HCT116 (cell line): ENCODE measurements around the gene ZNF785. TPM values are rescaled to one million over a fixed set of nuclear protein-coding genes. Genes with fewer than 3 reads are reported as not detected.
A peak's percentile ranks its signal among the peaks of the same experiment; 100 is the strongest.

Source experiments
- ATAC-seq: fragments of 200-7000 bp; cut with Tn5 transposase; 2 replicates; pipeline ENCODE4 v1.9.1; 2020; ENCODE audit warnings: mild to moderate bottlenecking, moderate library complexity
- BruUV-seq: library from RNA; stranded (reverse); fragments of 400-500 nt; replicated peaks from 2 replicates; lab custom pipeline; 2021; lab: Mats Ljungman, UMichigan
- CTCF ChIA-PET: fragments of 300-600 bp; sonication (Branson Sonifier 250); formaldehyde crosslinking; loops from one replicate; lab custom pipeline; 2021; ENCODE audit warnings: antibody characterized with exemption; lab: Charles Lee
- POLR2A ChIA-PET: fragments of 300-600, 350-600 bp; sonication (Branson Sonifier 250); formaldehyde crosslinking; loops from one replicate; lab custom pipeline; 2021; ENCODE audit warnings: antibody characterized with exemption; lab: Charles Lee
- RAD21 ChIA-PET, 2 experiments: fragments of 300-600 bp; sonication (Branson Sonifier 250); formaldehyde crosslinking; loops; one replicate each; lab custom pipeline; 2023; ENCODE audit warnings: low total read pairs in 2 of 2; ENCODE audit not compliant: uncharacterized antibody in 2 of 2, unreplicated experiment in 2 of 2, low non-redundant PET in 1 of 2; lab: Charles Lee
- DNase-seq: peaks from one replicate; pipeline ENCODE4 v3.0.0-alpha.2; 2010; ENCODE audit warnings: low read depth, low spot score
- H2AFZ ChIP-seq: fragments of 200-600 bp; shearing (Covaris generic), sonication (generic); 2 replicates; pipeline ENCODE4 v1.6.1; 2017; ENCODE audit warnings: low read depth, mixed run types, mixed read lengths, antibody characterized with exemption, low read length; ENCODE audit not compliant: poor library complexity, severe bottlenecking
- H3K27ac ChIP-seq: 2 replicates; pipeline ENCODE4 v1.5.1; 2012; ENCODE audit warnings: low read depth, low read length
- H3K27me3 ChIP-seq: fragments of 200-600 bp; sonication (generic); 2 replicates; pipeline ENCODE4 v1.6.1; 2016; ENCODE audit warnings: mixed run types, low read length, mixed read lengths; ENCODE audit not compliant: insufficient read depth
- H3K36me3 ChIP-seq, 2 experiments: fragments of 200-500 bp in 1 of 2; fragments of 200-600 bp in 1 of 2; sonication (Bioruptor generic) in 1 of 2; sonication (generic) in 1 of 2; 2 replicates each; pipeline versions ENCODE4 v1.5.1 to v1.6.1; 2014 to 2016; ENCODE audit warnings: low read length in 2 of 2, inconsistent platforms in 1 of 2, mixed read lengths in 1 of 2, mixed run types in 1 of 2; ENCODE audit not compliant: insufficient read depth in 2 of 2, control insufficient read depth in 1 of 2
- H3K4me1 ChIP-seq, 2 experiments: fragments of 200-600 bp in 1 of 2; sonication (generic) in 1 of 2; 2 replicates each; pipeline versions ENCODE4 v1.5.1 to v1.6.1; 2012 to 2017; ENCODE audit warnings: low read length in 2 of 2, inconsistent platforms in 1 of 2, mild to moderate bottlenecking in 1 of 2, mixed read lengths in 1 of 2, mixed run types in 1 of 2, moderate library complexity in 1 of 2; ENCODE audit not compliant: insufficient read depth in 2 of 2, control insufficient read depth in 1 of 2
- H3K4me2 ChIP-seq: fragments of 200-600 bp; sonication (generic); 2 replicates; pipeline ENCODE4 v1.6.1; 2017; ENCODE audit warnings: mixed run types, low read length, mixed read lengths
- H3K4me3 ChIP-seq, 2 experiments: fragments of 200-600 bp in 1 of 2; sonication (generic) in 1 of 2; replicated peaks in 1 of 2; 2 replicates each; pipeline ENCODE4 v1.5.1; 2011 to 2016; ENCODE audit warnings: low read length in 2 of 2, control low read depth in 1 of 2, low read depth in 1 of 2, mild to moderate bottlenecking in 1 of 2, mixed read lengths in 1 of 2, mixed run types in 1 of 2
- H3K79me2 ChIP-seq: fragments of 200-600 bp; sonication (generic); 2 replicates; pipeline ENCODE4 v1.6.1; 2017; ENCODE audit warnings: mild to moderate bottlenecking, mixed run types, low read length, moderate library complexity, mixed read lengths; ENCODE audit not compliant: insufficient read depth
- H3K9ac ChIP-seq: fragments of 200-600 bp; sonication (generic); 2 replicates; pipeline ENCODE4 v1.6.1; 2016; ENCODE audit warnings: low read length, mixed read lengths
- H3K9me2 ChIP-seq: fragments of 200-600 bp; sonication (generic), shearing (Covaris generic); 2 replicates; pipeline ENCODE4 v1.6.1; 2017; ENCODE audit warnings: mixed run types, mild to moderate bottlenecking, moderate library complexity; ENCODE audit not compliant: insufficient read depth
- H3K9me3 ChIP-seq, 2 experiments: fragments of 200-500 bp in 1 of 2; fragments of 200-600 bp in 1 of 2; sonication (Bioruptor generic) in 1 of 2; sonication (generic) in 1 of 2; 2 replicates each; pipeline ENCODE4 v1.6.1; 2014 to 2017; ENCODE audit warnings: low read length in 2 of 2, mixed read lengths in 2 of 2, inconsistent platforms in 1 of 2, low read depth in 1 of 2, mild to moderate bottlenecking in 1 of 2, mixed run types in 1 of 2, moderate library complexity in 1 of 2; ENCODE audit not compliant: control insufficient read depth in 1 of 2, insufficient read depth in 1 of 2
- H4K20me1 ChIP-seq: fragments of 200-600 bp; sonication (generic), shearing (Covaris generic); 2 replicates; pipeline ENCODE4 v1.6.1; 2017; ENCODE audit warnings: mixed run types, mild to moderate bottlenecking, moderate library complexity; ENCODE audit not compliant: insufficient read depth
- CBX3 ChIP-seq: IDR thresholded peaks from 2 replicates; pipeline ENCODE4 v1.6.1; 2012; ENCODE audit warnings: low read depth
- CTCF ChIP-seq, 3 experiments: fragments of 200-600 bp in 1 of 3; sonication (generic) in 1 of 3; IDR thresholded peaks in 2 of 3; conservative IDR thresholded peaks in 1 of 3; 2 replicates each; pipeline ENCODE4 v1.5.1; 2012 to 2017; ENCODE audit warnings: low read depth in 2 of 3, low read length in 2 of 3, antibody characterized with exemption in 1 of 3, borderline replicate concordance in 1 of 3, control low read depth in 1 of 3, mild to moderate bottlenecking in 1 of 3, mixed read lengths in 1 of 3, mixed run types in 1 of 3, moderate library complexity in 1 of 3; ENCODE audit not compliant: insufficient read depth in 1 of 3
- POLR2A ChIP-seq: IDR thresholded peaks from 2 replicates; pipeline ENCODE4 v1.7.0; 2011; ENCODE audit warnings: borderline replicate concordance; ENCODE audit not compliant: insufficient read depth, insufficient read length; ENCODE audit errors: extremely low read depth
- SP1 ChIP-seq: IDR thresholded peaks from 2 replicates; pipeline ENCODE4 v1.6.1; 2012; ENCODE audit warnings: low read depth
- intact Hi-C: fragments of 100-400 bp; cut with micrococcal nuclease; formaldehyde crosslinking; loops from 2 replicates; pipeline ENCODE4 v1.10.0; 2022
- total RNA-seq: library from RNA; stranded (reverse); gene quantifications from one replicate; pipeline ENCODE4 v1.2.1, GENCODE V29; 2021; ENCODE audit not compliant: unreplicated experiment
- TF ChIP-seq, protein P1 (sequence below): IDR thresholded peaks from 2 replicates; pipeline ENCODE4 v1.6.1; 2012

ZNF785 gene
- total RNA-seq, 1 experiment from 2014 or later: 0.15 TPM

DNA sequence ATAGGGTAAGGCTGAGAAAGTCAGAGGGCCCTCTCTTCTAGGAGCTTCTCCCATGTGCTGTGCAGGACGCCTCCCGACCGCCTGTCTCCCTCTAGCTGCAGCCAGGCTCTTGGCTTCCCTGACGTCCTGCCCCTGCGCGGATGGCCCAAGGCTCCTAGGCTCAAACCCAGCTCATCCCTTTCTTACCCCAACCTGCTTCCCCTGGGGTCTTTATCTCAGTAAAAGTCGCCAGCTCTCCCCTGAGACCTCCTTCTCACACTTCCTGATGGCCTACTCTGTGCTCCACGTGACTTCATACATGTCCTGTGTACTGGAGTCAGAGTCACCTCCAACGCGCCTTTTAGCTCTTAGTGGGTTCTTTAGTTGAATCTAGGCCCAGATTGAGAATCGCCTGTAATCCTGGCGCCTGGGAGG lies 49.7 kb downstream of the ZNF785 start (continued):
- TF ChIP-seq CBX3 (peak; percentile 49; the same call in 1 of the 2 replicates), SP1 (no peak)

GRCh38 chr16:30535106-30535776 lies 50.3 kb downstream of the ZNF785 start:
- Histone ChIP-seq H3K4me2 (peak overlapping the region; percentile 85), H3K4me3 (peak overlapping the region; percentile 60 to 79), H3K4me1 (peaks cover 6 to 38% of the 10 kb centered on the region in 2 experiments; a peak in 3 of 4 replicates), H3K79me2 (no peaks in the 10 kb centered on the region; the same call in 1 of the 2 replicates), H2AFZ (no peak overlapping the region), H3K9me3 (no peaks in the 10 kb centered on the region), H3K9me2 (no peaks in the 10 kb centered on the region), H3K27ac (peak overlapping the region; percentile 82), H4K20me1 (no peaks in the 10 kb centered on the region), H3K9ac (peak overlapping the region; percentile 78)
- ChIA-PET POLR2A (interaction anchor here (1.1 to 2.7 kb wide), 6 partner anchors 8 to 105 kb away, joined by 3 to 20 read pairs (median 6); partner anchors contain the start of genes DCTPP1 and ZNF764), CTCF (interaction anchor here (0.7 to 2.1 kb wide), 15 partner anchors 8 to 423 kb away, joined by 3 to 11 read pairs (median 4); partner anchors contain the start of genes DCTPP1, ZNF688 and ZNF764), RAD21 (interaction anchor here (1.2 to 2.1 kb wide), 3 partner anchors 22 to 105 kb away, joined by 3 to 18 read pairs (median 4); partner anchors contain the start of genes DCTPP1 (in 1 of the 2) and ZNF764 (in 1 of the 2))
- intact Hi-C loops: no loop called here
- DNase-seq (no peak), ATAC-seq (peak; percentile 45)
- BruUV-seq: TSS peak; percentile 90
- TF ChIP-seq, protein P1, sequence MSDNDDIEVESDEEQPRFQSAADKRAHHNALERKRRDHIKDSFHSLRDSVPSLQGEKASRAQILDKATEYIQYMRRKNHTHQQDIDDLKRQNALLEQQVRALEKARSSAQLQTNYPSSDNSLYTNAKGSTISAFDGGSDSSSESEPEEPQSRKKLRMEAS: peak; percentile 14; the same call in 1 of the 2 replicates
- TF ChIP-seq POLR2A (peak; percentile 62), CTCF (IDR thresholded peaks at IDR 0.05 in 2 of 3, conservative IDR thresholded peaks at IDR 0.05 in 1 of 3; ENCODE audit: borderline replicate concordance in 1 of 3, insufficient read depth in 1 of 3, low read depth in 2 of 3, low read length in 2 of 3) (no peak)
- TF ChIP-seq, all 23 proteins: peak for 2
- Histone ChIP-seq H3K36me3 (no peaks in the 10 kb centered on the region), H3K27me3 (no peaks in the 10 kb centered on the region)
